Measurements from ENCODE around the gene GP5. TPM values are rescaled to one million over a fixed set of nuclear protein-coding genes. Genes with fewer than 3 reads are reported as not detected.

Gene GP5
- polyA plus RNA-seq, 1 of the 3 experiments (the other 2 are of a cell fraction), result 0.13 TPM

DNA sequence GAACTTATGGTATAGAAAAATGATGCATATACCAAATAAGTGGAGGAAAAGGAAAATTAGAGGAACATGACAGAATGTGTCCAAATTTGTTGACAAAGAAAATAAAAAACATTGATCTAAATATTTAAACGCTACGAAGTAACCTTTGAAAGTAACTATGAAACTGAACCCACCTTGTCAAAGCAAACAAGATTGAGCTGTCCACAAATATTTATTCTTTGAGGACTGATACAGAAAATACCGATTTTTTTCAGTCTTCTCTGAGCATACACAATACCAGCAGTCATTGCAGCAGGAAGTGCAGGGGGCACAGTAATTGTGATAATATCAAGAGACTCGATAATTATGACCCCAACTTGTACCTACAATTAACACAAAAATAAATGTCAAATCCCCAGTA, 47.7 kb upstream of the GP5 start:
- peaks cover 78% of the 10 kb centered on the region for H3K79me2 ChIP-seq (ENCODE audit: insufficient read depth)

DNA sequence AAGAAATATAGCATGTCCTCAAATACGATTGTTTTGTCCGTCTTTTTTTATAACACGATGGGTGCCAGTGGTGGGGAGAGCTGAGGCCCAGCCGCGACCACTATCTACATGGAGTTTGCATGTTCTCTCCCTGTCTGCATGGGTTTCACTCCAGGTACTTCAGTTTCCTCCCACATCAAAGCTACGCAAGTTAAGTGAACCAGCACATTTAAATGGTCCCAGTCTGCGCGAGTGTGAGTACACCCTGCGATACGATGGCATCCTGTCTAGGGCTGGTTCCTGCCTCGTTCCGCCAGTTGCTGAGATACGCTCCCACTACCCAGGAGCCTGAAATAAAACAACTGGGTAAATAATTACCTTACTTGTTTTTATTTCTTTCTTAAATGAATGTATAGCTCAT, 47.1 kb upstream of the GP5 start:
- 94% methylated on average over 13 of the region's 13 CpGs for WGBS (ENCODE audit: low lambda C conversion rate)
- Histone ChIP-seq H3K9ac (no peak overlapping the region), H2AFZ (ENCODE audit: low read depth) (no peak overlapping the region), H3K4me2 (no peak overlapping the region), H4K20me1 (ENCODE audit: insufficient read depth) (no peaks in the 10 kb centered on the region), H3K9me2 (no peaks in the 10 kb centered on the region), H3K27ac (ENCODE audit: low read depth in 2 of 2, low read length in 1 of 2) (no peak overlapping the region), H3K9me3 (no peaks in the 10 kb centered on the region), H3F3A (replicated peaks; ENCODE audit: insufficient read depth) (peaks cover 40% of the 10 kb centered on the region), H3K36me3 (replicated peaks in 1 of 2; ENCODE audit: control insufficient read depth in 1 of 2, insufficient read depth in 2 of 2, low read length in 1 of 2) (peaks cover 84 to 87% of the 10 kb centered on the region in 2 experiments), H3K27me3 (ENCODE audit: insufficient read depth) (no peaks in the 10 kb centered on the region), H3K4me1 (ENCODE audit: control insufficient read depth in 1 of 2, insufficient read depth in 2 of 2, low read depth in 1 of 2, low read length in 1 of 2) (no peaks in the 10 kb centered on the region; a peak in 1 of 4 replicates), H3K4me3 (ENCODE audit: low read depth in 2 of 2, low read length in 1 of 2) (no peak overlapping the region), H3K79me2 (ENCODE audit: insufficient read depth) (peaks cover 79% of the 10 kb centered on the region)
- TF ChIP-seq MEF2A (IDR thresholded peaks at IDR 0.05; ENCODE audit: borderline replicate concordance, low read depth) (no peak), GABPA (IDR thresholded peaks at IDR 0.05; ENCODE audit: low read depth) (no peak), IRF3 (IDR thresholded peaks at IDR 0.05; ENCODE audit: low read depth, low read length) (no peak), CHD2 (IDR thresholded peaks at IDR 0.05; ENCODE audit: low read length, partially characterized antibody) (no peak), RXRA (IDR thresholded peaks at IDR 0.05; ENCODE audit: borderline replicate concordance, low read depth) (no peak), USF2 (IDR thresholded peaks at IDR 0.05; ENCODE audit: borderline replicate concordance, low read depth, low read length) (no peak), POLR2AphosphoS5 (IDR thresholded peaks at IDR 0.05; ENCODE audit: low read depth, low read length) (no peak), NRF1 (IDR thresholded peaks at IDR 0.05; ENCODE audit: low read depth, low read length) (no peak), RCOR1 (IDR thresholded peaks at IDR 0.05; ENCODE audit: low read length) (no peak), RAD21 (IDR thresholded peaks at IDR 0.05; ENCODE audit: low read length) (no peak), GATA2 (CRISPR knock-in tag; IDR thresholded peaks at IDR 0.05) (no peak), EP300 (IDR thresholded peaks at IDR 0.05; ENCODE audit: borderline replicate concordance in 1 of 2, low read depth in 1 of 2, low read length in 1 of 2) (no peak)
- TF ChIP-seq, protein P1, sequence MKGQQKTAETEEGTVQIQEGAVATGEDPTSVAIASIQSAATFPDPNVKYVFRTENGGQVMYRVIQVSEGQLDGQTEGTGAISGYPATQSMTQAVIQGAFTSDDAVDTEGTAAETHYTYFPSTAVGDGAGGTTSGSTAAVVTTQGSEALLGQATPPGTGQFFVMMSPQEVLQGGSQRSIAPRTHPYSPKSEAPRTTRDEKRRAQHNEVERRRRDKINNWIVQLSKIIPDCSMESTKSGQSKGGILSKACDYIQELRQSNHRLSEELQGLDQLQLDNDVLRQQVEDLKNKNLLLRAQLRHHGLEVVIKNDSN (IDR thresholded peaks at IDR 0.05; ENCODE audit: borderline replicate concordance, low read depth), result no peak
- CTCF ChIA-PET, result interaction anchor here (0.9 to 1.7 kb wide), 6 partner anchors 11 to 148 kb away, joined by 3 to 5 read pairs (median 3); no protein-coding TSS in a partner anchor
- DNase-seq, result no peak
- POLR2A ChIA-PET, result no interaction called here

More for the DNA sequence above, 47.7 kb upstream of the GP5 start:
- H2AFZ ChIP-seq (ENCODE audit: low read depth), result no peak overlapping the region
- H3K9me2 ChIP-seq, result no peaks in the 10 kb centered on the region
- CTCF ChIA-PET, result interaction anchor here (0.6 to 1.7 kb wide), 4 partner anchors 12 to 25 kb away, joined by 3 to 5 read pairs (median 4); no protein-coding TSS in a partner anchor
- no peak overlapping the region for H3K27ac ChIP-seq (ENCODE audit: low read depth in 2 of 2, low read length in 1 of 2)
- no peaks in the 10 kb centered on the region; a peak in 1 of 4 replicates for H3K4me1 ChIP-seq (ENCODE audit: control insufficient read depth in 1 of 2, insufficient read depth in 2 of 2, low read depth in 1 of 2, low read length in 1 of 2)
- TF ChIP-seq RCOR1 (IDR thresholded peaks at IDR 0.05; ENCODE audit: low read length), result no peak
- no peak for TF ChIP-seq CHD2 (IDR thresholded peaks at IDR 0.05; ENCODE audit: low read length, partially characterized antibody)
- TF ChIP-seq FOXM1 (IDR thresholded peaks at IDR 0.05; ENCODE audit: low read depth), result no peak
- TF ChIP-seq MXI1 (IDR thresholded peaks at IDR 0.05; ENCODE audit: low read depth, low read length), result no peak
- TF ChIP-seq FOXJ3 (CRISPR knock-in tag; IDR thresholded peaks at IDR 0.05), result no peak
- TF ChIP-seq, protein P2, sequence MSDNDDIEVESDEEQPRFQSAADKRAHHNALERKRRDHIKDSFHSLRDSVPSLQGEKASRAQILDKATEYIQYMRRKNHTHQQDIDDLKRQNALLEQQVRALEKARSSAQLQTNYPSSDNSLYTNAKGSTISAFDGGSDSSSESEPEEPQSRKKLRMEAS (IDR thresholded peaks at IDR 0.05; ENCODE audit: low read depth), result no peak
- TF ChIP-seq RAD21 (IDR thresholded peaks at IDR 0.05; ENCODE audit: low read length), result no peak
- POLR2A ChIA-PET, result no interaction called here
- peaks cover 40% of the 10 kb centered on the region for H3F3A ChIP-seq (replicated peaks; ENCODE audit: insufficient read depth)
- no peaks in the 10 kb centered on the region for H3K9me3 ChIP-seq
- DNase-seq, result no peak
- WGBS (ENCODE audit: low lambda C conversion rate), result 93% methylated on average over 4 of the region's 4 CpGs
- H4K20me1 ChIP-seq (ENCODE audit: insufficient read depth), result no peaks in the 10 kb centered on the region
- peaks cover 85 to 87% of the 10 kb centered on the region in 2 experiments for H3K36me3 ChIP-seq (replicated peaks in 1 of 2; ENCODE audit: control insufficient read depth in 1 of 2, insufficient read depth in 2 of 2, low read length in 1 of 2)
- no peak overlapping the region for H3K4me3 ChIP-seq (ENCODE audit: low read depth in 2 of 2, low read length in 1 of 2)
- H3K27me3 ChIP-seq (ENCODE audit: insufficient read depth), result no peaks in the 10 kb centered on the region
- H3K9ac ChIP-seq, result no peak overlapping the region
- H3K4me2 ChIP-seq, result no peak overlapping the region
